Right atrium auricular region (tissue), 2 donors: ENCODE data around the gene WDR64. TPM values are rescaled to one million over a fixed set of nuclear protein-coding genes. Genes with fewer than 3 reads are reported as not detected.

ENCODE experiments used
- DNase-seq: peaks from one replicate; pipeline ENCODE4 v3.0.0-alpha.2; 2019; ENCODE audit warnings: low spot score
- H3K27ac ChIP-seq, 2 donors: fragments of 200-600 bp; sonication (generic); 1 replicate in 1 of 2; 2 replicates in 1 of 2; pipeline ENCODE4 v1.5.1; 2016 to 2019
- H3K27me3 ChIP-seq, 2 donors: fragments of 200-600 bp; sonication (generic); one replicate each; pipeline versions ENCODE4 v1.5.1 to v1.6.0; 2017 to 2019
- H3K36me3 ChIP-seq: fragments of 200-600 bp; sonication (generic); one replicate; pipeline ENCODE4 v1.5.1; 2016
- H3K4me1 ChIP-seq, 2 donors: fragments of 200-600 bp; sonication (generic); one replicate each; pipeline versions ENCODE4 v1.5.1 to v1.6.0; 2017 to 2019
- H3K4me3 ChIP-seq, 2 donors: fragments of 200-600 bp; sonication (generic); 1 replicate in 1 of 2; 2 replicates in 1 of 2; pipeline ENCODE4 v1.5.1; 2017 to 2019; ENCODE audit warnings: mild to moderate bottlenecking in 1 of 2, moderate library complexity in 1 of 2
- H3K9me3 ChIP-seq, 2 donors: fragments of 200-600 bp; sonication (generic); one replicate each; pipeline ENCODE4 v1.5.1; 2019
- CTCF ChIP-seq, 2 donors: fragments of 200-600 bp; sonication (generic); IDR thresholded peaks; one replicate each; pipeline ENCODE4 v1.5.1; 2019; ENCODE audit warnings: antibody characterized with exemption in 2 of 2
- total RNA-seq, 2 donors: library from RNA; depleted of rRNA; stranded (reverse); fragments of >200 nt; gene quantifications; one replicate each; pipeline ENCODE4 v1.1.0, GENCODE V29; 2016

The WDR64 gene
- total RNA-seq, 2 donors from 2014 or later = not detected

DNA sequence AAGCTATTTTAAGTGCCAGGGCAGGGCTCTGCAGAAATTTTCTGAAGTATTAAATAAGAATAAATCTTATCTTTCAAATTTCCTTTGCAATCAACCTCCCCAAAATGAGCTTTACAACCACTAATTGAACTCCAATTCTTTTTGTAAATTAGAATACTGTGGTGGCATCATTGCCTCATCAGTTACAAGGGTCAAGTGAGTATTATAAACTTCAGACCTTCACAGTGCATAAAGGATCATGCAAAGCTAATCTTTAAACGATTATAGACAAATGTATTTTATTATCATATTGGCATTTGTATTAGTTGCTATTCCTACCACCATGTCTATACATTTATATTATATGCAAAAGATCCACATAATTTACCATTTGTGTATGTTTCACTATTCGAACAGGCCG, 19.1 kb upstream of the WDR64 start:
- H3K9me3 ChIP-seq = no peaks in the 10 kb centered on the region
- H3K27ac ChIP-seq = no peak overlapping the region
- peaks cover 0 to under 1% of the 10 kb centered on the region in 2 donors for H3K4me1 ChIP-seq
- no peaks in the 10 kb centered on the region for H3K36me3 ChIP-seq
- DNase-seq = no peak
- no peak for TF ChIP-seq CTCF (IDR thresholded peaks at IDR 0.05)
- no peak overlapping the region for H3K4me3 ChIP-seq
- no peaks in the 10 kb centered on the region for H3K27me3 ChIP-seq

DNA sequence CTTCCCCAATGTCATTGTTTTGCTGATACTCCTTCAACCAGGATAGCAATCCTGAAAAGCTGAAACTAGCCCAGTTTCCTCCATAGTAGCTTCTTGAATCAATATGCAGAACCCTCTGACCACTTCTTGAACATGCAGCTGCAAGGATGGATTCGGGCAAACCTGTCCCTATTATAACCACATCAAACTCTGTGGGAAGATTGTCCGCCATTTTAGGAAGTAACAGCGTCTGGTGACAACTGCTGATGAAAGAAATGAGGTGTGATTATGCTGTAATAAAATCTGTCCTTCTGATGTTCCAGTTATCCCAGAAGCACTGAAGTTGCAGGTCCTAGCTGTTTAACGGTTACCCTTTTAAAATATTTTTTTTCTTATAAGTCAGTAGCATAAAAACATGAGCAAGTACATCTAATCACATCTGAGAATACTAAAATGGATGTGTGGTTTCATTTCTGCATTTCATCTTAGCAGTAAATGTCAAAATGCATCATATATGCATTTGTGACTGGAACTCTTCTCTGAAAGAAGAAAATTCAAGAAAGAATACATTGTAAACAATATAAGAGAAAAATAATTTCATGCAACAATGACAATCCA, 16.4 kb upstream of the WDR64 start:
- TF ChIP-seq CTCF (IDR thresholded peaks at IDR 0.05) = no peak
- H3K36me3 ChIP-seq = no peaks in the 10 kb centered on the region
- no peak overlapping the region for H3K27ac ChIP-seq
- no peak overlapping the region for H3K4me3 ChIP-seq
- DNase-seq = no peak
- H3K4me1 ChIP-seq = peaks cover 0 to 10% of the 10 kb centered on the region in 2 donors
- no peaks in the 10 kb centered on the region for H3K27me3 ChIP-seq
- H3K9me3 ChIP-seq = no peaks in the 10 kb centered on the region

- no peaks in the 10 kb centered on the region for H3K9me3 ChIP-seq
- no peaks in the 10 kb centered on the region for H3K27me3 ChIP-seq
- no peak overlapping the region for H3K27ac ChIP-seq
- H3K4me3 ChIP-seq = no peak overlapping the region
- H3K36me3 ChIP-seq = no peaks in the 10 kb centered on the region
- no peak for TF ChIP-seq CTCF (IDR thresholded peaks at IDR 0.05)
- DNase-seq = no peak
- H3K4me1 ChIP-seq = peaks cover 0 to 10% of the 10 kb centered on the region in 2 donors
Observed at GRCh38 chr1:241636291-241636690, 15.8 kb upstream of the WDR64 start.

- Histone ChIP-seq H3K4me1 (peaks cover 0 to 10% of the 10 kb centered on the region in 2 donors), H3K27ac (no peak overlapping the region), H3K4me3 (no peak overlapping the region), H3K9me3 (no peaks in the 10 kb centered on the region), H3K36me3 (no peaks in the 10 kb centered on the region), H3K27me3 (no peaks in the 10 kb centered on the region)
- no peak for DNase-seq
- no peak for TF ChIP-seq CTCF (IDR thresholded peaks at IDR 0.05)
Observed at GRCh38 chr1:241637046-241637590, 15.0 kb upstream of the WDR64 start.

DNA sequence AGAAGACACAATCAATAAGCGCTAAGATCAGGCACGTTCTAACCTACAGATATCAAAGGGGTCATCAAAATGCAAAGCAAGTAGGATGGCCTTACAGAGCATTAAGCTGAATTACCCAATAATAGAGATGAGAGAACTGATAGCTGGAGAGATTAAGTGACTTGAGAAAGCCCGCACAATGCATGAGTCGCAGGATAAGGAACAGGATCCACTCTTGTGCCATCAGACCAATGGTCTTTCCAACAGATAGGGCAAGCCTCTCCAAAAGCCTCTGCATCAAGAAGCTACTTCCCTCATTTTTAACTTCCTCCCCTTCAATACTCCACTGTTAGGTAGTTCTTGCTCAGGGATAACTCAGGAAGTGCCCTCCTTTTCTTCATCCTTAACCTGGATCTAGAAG, 14.5 kb upstream of the WDR64 start:
- TF ChIP-seq CTCF (IDR thresholded peaks at IDR 0.05) = no peak
- H3K4me1 ChIP-seq = peaks cover 0 to 10% of the 10 kb centered on the region in 2 donors
- no peaks in the 10 kb centered on the region for H3K9me3 ChIP-seq
- no peaks in the 10 kb centered on the region for H3K36me3 ChIP-seq
- H3K4me3 ChIP-seq = no peak overlapping the region
- H3K27ac ChIP-seq = no peak overlapping the region
- no peak for DNase-seq
- no peaks in the 10 kb centered on the region for H3K27me3 ChIP-seq
